ENCODE measurements around the gene USP34.

USP34 gene

DNA sequence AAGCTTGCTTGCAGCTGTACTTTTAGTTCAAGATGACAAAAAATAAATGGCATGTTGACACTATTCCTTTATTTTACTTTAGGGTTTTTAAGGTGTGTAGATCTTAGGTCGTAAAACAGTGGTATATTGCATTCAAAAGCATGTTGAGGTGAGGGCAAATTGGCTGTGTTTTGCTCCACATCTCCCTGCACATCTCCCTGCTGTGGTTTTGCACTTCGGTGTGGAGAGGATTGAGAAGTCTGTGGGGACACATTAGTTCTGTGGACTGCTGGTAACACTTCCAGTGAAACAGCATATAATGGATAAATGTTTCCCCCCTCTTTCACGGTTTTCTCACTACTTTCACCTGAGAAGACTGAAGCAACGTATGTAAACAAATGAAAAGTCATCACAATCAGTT, 283.8 kb downstream of the USP34 start (continued):
- TF ChIP-seq, protein P1, sequence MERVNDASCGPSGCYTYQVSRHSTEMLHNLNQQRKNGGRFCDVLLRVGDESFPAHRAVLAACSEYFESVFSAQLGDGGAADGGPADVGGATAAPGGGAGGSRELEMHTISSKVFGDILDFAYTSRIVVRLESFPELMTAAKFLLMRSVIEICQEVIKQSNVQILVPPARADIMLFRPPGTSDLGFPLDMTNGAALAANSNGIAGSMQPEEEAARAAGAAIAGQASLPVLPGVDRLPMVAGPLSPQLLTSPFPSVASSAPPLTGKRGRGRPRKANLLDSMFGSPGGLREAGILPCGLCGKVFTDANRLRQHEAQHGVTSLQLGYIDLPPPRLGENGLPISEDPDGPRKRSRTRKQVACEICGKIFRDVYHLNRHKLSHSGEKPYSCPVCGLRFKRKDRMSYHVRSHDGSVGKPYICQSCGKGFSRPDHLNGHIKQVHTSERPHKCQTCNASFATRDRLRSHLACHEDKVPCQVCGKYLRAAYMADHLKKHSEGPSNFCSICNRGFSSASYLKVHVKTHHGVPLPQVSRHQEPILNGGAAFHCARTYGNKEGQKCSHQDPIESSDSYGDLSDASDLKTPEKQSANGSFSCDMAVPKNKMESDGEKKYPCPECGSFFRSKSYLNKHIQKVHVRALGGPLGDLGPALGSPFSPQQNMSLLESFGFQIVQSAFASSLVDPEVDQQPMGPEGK (CRISPR knock-in tag; IDR thresholded peaks at IDR 0.05; ENCODE audit: borderline replicate concordance): no peak
- no peak for TF ChIP-seq CSDC2 (CRISPR knock-in tag; IDR thresholded peaks at IDR 0.05)
- TF ChIP-seq ISL1 (CRISPR knock-in tag; IDR thresholded peaks at IDR 0.05): no peak

DNA sequence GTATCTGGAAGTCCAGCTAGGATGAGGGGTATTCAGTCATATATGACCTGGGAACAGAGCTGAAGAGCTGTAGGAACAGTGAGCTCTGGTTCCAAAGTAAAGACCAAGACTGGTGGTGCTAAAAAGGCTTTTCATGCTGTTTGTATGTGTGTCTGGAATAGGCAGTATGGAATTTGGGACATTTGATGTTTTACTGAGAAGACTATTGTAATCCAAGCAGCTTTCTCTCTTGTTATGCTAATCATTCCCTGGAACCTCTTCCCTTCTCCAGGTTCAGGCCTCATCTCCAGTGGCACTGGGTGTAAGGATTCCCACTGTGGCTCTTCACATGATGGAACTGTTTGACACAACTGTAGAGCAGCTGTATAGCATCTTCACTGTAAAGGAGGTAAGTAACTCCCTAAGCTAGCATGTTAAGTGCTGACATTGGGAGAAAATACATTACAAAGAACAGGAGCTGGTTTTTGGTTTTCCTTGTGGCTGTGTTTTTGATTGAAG, 285.6 kb downstream of the USP34 start:
- TF ChIP-seq BACH2 (CRISPR knock-in tag; IDR thresholded peaks at IDR 0.05; ENCODE audit: borderline replicate concordance): no peak
- no peak for TF ChIP-seq ISL1 (CRISPR knock-in tag; IDR thresholded peaks at IDR 0.05)
- TF ChIP-seq, protein P2, sequence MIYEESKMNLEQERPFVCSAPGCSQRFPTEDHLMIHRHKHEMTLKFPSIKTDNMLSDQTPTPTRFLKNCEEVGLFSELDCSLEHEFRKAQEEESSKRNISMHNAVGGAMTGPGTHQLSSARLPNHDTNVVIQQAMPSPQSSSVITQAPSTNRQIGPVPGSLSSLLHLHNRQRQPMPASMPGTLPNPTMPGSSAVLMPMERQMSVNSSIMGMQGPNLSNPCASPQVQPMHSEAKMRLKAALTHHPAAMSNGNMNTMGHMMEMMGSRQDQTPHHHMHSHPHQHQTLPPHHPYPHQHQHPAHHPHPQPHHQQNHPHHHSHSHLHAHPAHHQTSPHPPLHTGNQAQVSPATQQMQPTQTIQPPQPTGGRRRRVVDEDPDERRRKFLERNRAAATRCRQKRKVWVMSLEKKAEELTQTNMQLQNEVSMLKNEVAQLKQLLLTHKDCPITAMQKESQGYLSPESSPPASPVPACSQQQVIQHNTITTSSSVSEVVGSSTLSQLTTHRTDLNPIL (CRISPR knock-in tag; IDR thresholded peaks at IDR 0.05; ENCODE audit: low read depth): no peak
- no peak for TF ChIP-seq PPARA (CRISPR knock-in tag; IDR thresholded peaks at IDR 0.05; ENCODE audit: borderline replicate concordance)
- no peak for TF ChIP-seq TOX (CRISPR knock-in tag; IDR thresholded peaks at IDR 0.05; ENCODE audit: borderline replicate concordance)
- no peak for TF ChIP-seq OSR1 (CRISPR knock-in tag; IDR thresholded peaks at IDR 0.05)
- no peak for TF ChIP-seq ZFP3 (CRISPR knock-in tag; IDR thresholded peaks at IDR 0.05)
- TF ChIP-seq GLIS3 (CRISPR knock-in tag; IDR thresholded peaks at IDR 0.05): no peak
- ATAC-seq: no peak

- ATAC-seq: no peak
- TF ChIP-seq TOX (CRISPR knock-in tag; IDR thresholded peaks at IDR 0.05; ENCODE audit: borderline replicate concordance) (no peak), ZNF8 (CRISPR knock-in tag; IDR thresholded peaks at IDR 0.05) (no peak), GLIS3 (CRISPR knock-in tag; IDR thresholded peaks at IDR 0.05) (no peak), RARB (CRISPR knock-in tag; IDR thresholded peaks at IDR 0.05) (no peak), SNAI2 (CRISPR knock-in tag; IDR thresholded peaks at IDR 0.05) (no peak), ARNTL (CRISPR knock-in tag; IDR thresholded peaks at IDR 0.05; ENCODE audit: borderline replicate concordance, low read depth) (no peak), CSDC2 (CRISPR knock-in tag; IDR thresholded peaks at IDR 0.05) (no peak), ISL1 (CRISPR knock-in tag; IDR thresholded peaks at IDR 0.05) (no peak), OSR1 (CRISPR knock-in tag; IDR thresholded peaks at IDR 0.05) (no peak), ZNF565 (CRISPR knock-in tag; conservative IDR thresholded peaks at IDR 0.05; ENCODE audit: low read depth) (no peak), POU6F1 (CRISPR knock-in tag; IDR thresholded peaks at IDR 0.05; ENCODE audit: borderline replicate concordance, low read depth) (no peak), ZFP3 (CRISPR knock-in tag; IDR thresholded peaks at IDR 0.05) (no peak)
- TF ChIP-seq, protein P3, sequence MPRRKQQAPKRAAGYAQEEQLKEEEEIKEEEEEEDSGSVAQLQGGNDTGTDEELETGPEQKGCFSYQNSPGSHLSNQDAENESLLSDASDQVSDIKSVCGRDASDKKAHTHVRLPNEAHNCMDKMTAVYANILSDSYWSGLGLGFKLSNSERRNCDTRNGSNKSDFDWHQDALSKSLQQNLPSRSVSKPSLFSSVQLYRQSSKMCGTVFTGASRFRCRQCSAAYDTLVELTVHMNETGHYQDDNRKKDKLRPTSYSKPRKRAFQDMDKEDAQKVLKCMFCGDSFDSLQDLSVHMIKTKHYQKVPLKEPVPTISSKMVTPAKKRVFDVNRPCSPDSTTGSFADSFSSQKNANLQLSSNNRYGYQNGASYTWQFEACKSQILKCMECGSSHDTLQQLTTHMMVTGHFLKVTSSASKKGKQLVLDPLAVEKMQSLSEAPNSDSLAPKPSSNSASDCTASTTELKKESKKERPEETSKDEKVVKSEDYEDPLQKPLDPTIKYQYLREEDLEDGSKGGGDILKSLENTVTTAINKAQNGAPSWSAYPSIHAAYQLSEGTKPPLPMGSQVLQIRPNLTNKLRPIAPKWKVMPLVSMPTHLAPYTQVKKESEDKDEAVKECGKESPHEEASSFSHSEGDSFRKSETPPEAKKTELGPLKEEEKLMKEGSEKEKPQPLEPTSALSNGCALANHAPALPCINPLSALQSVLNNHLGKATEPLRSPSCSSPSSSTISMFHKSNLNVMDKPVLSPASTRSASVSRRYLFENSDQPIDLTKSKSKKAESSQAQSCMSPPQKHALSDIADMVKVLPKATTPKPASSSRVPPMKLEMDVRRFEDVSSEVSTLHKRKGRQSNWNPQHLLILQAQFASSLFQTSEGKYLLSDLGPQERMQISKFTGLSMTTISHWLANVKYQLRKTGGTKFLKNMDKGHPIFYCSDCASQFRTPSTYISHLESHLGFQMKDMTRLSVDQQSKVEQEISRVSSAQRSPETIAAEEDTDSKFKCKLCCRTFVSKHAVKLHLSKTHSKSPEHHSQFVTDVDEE (CRISPR knock-in tag; IDR thresholded peaks at IDR 0.05): no peak
- TF ChIP-seq, protein P4, sequence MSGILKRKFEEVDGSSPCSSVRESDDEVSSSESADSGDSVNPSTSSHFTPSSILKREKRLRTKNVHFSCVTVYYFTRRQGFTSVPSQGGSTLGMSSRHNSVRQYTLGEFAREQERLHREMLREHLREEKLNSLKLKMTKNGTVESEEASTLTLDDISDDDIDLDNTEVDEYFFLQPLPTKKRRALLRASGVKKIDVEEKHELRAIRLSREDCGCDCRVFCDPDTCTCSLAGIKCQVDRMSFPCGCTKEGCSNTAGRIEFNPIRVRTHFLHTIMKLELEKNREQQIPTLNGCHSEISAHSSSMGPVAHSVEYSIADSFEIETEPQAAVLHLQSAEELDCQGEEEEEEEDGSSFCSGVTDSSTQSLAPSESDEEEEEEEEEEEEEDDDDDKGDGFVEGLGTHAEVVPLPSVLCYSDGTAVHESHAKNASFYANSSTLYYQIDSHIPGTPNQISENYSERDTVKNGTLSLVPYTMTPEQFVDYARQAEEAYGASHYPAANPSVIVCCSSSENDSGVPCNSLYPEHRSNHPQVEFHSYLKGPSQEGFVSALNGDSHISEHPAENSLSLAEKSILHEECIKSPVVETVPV (CRISPR knock-in tag; IDR thresholded peaks at IDR 0.05): no peak
- TF ChIP-seq, protein P1 (CRISPR knock-in tag; IDR thresholded peaks at IDR 0.05; ENCODE audit: borderline replicate concordance): no peak
Measured at GRCh38 chr2:61184263-61184662, 286.6 kb downstream of the USP34 start.
